GM21360 (cell line): Measurements from ENCODE around the gene IGLL5.

Source experiments
- ATAC-seq: cut with Tn5 transposase; IDR thresholded peaks from one replicate; pipeline ENCODE4 v1.9.1; 2021; ENCODE audit warnings: mild to moderate bottlenecking, moderate library complexity; ENCODE audit not compliant: unreplicated experiment

Gene IGLL5

GRCh38 chr22:22936180-22936914, 48.7 kb downstream of the IGLL5 start:
- no peak for ATAC-seq

GRCh38 chr22:22936915-22937656, 49.5 kb downstream of the IGLL5 start:
- ATAC-seq = no peak

GRCh38 chr22:22937894-22938480, 50.4 kb downstream of the IGLL5 start:
- ATAC-seq = no peak

- no peak for ATAC-seq
These were observed 51.3 kb downstream of the IGLL5 start for GRCh38 chr22:22938672-22939587.

GRCh38 chr22:22939588-22940368, 52.2 kb downstream of the IGLL5 start:
- ATAC-seq = no peak

- no peak for ATAC-seq
These were observed 53.5 kb downstream of the IGLL5 start for GRCh38 chr22:22940961-22941605.

- ATAC-seq = no peak
These were observed 54.4 kb downstream of the IGLL5 start for GRCh38 chr22:22941831-22942510.

- no peak for ATAC-seq
These were observed 55.1 kb downstream of the IGLL5 start for GRCh38 chr22:22942511-22943329.

GRCh38 chr22:22943521-22944267, 56.1 kb downstream of the IGLL5 start:
- ATAC-seq = no peak

GRCh38 chr22:22944268-22944985, 56.8 kb downstream of the IGLL5 start:
- no peak for ATAC-seq

GRCh38 chr22:22945195-22945594, 57.6 kb downstream of the IGLL5 start:
- no peak for ATAC-seq
